Epidermal melanocyte (primary cell): ENCODE results near the gene DNAH11.
"Not testable (repeated sequence)": the region's sequence is repeated elsewhere in the genome, so short reads cannot be mapped to it uniquely, and the experiment has no call there.

ENCODE experiments used
- DNase-seq: peaks from one replicate; pipeline ENCODE4 v3.0.0; 2011; ENCODE audit warnings: low spot score; ENCODE audit not compliant: insufficient read length

The DNAH11 gene

GRCh38 chr7:21920936-21921335 is 378.1 kb downstream of the DNAH11 start:
- DNase-seq, result no peak

GRCh38 chr7:21922605-21923004 is 379.8 kb downstream of the DNAH11 start:
- DNase-seq, result no peak

GRCh38 chr7:21923658-21924057 is 380.8 kb downstream of the DNAH11 start:
- no peak for DNase-seq

- DNase-seq, result no peak
Measured at GRCh38 chr7:21926448-21926847, 383.6 kb downstream of the DNAH11 start.

- DNase-seq, result no peak
Measured at GRCh38 chr7:21927693-21928092, 384.9 kb downstream of the DNAH11 start.

GRCh38 chr7:21933293-21933692 is 390.5 kb downstream of the DNAH11 start:
- not testable (repeated sequence) for DNase-seq

- DNase-seq, result no peak
Measured at GRCh38 chr7:21934808-21935207, 392.0 kb downstream of the DNAH11 start.

- DNase-seq, result no peak
Measured at GRCh38 chr7:21938463-21938862, 395.6 kb downstream of the DNAH11 start.

- DNase-seq, result no peak
Measured at GRCh38 chr7:21939136-21939857, 396.5 kb downstream of the DNAH11 start.

- no peak for DNase-seq
Measured at GRCh38 chr7:21939858-21940372, 397.1 kb downstream of the DNAH11 start.

GRCh38 chr7:21941611-21942141 is 398.8 kb downstream of the DNAH11 start:
- no peak for DNase-seq

GRCh38 chr7:21942955-21943354 is 400.1 kb downstream of the DNAH11 start:
- no peak for DNase-seq

- DNase-seq, result no peak
Measured at GRCh38 chr7:21943436-21943835, 400.6 kb downstream of the DNAH11 start.

GRCh38 chr7:21944616-21945453 is 402.0 kb downstream of the DNAH11 start:
- DNase-seq, result peak; percentile 53

GRCh38 chr7:21945454-21946221 is 402.8 kb downstream of the DNAH11 start, which contains the start of gene CDCA7L:
Gene CDCA7L, minus strand, starts transcription at chr7:21945899. Its CDS starts 95 bp downstream, at chr7:21945804.
- peak; percentile 84 for DNase-seq

GRCh38 chr7:21946222-21946709 is 403.4 kb downstream of the DNAH11 start:
- no peak for DNase-seq

GRCh38 chr7:21947056-21947455 is 404.2 kb downstream of the DNAH11 start:
- DNase-seq, result no peak

- DNase-seq, result no peak
Measured at GRCh38 chr7:21947946-21948345, 405.1 kb downstream of the DNAH11 start.

GRCh38 chr7:21948364-21948763 is 405.5 kb downstream of the DNAH11 start:
- no peak for DNase-seq

- no peak for DNase-seq
Measured at GRCh38 chr7:21948887-21949540, 406.2 kb downstream of the DNAH11 start.
